Loucy (cell line): ENCODE data around the gene KLK10.

ENCODE experiments used
- H2AFZ ChIP-seq: fragments of 200-600 bp; sonication (generic); 2 replicates; pipeline ENCODE4 v1.6.0; 2016; ENCODE audit warnings: antibody characterized with exemption, mild to moderate bottlenecking, low read length, moderate library complexity
- H3F3A ChIP-seq: fragments of 200-600 bp; 2 replicates; pipeline ENCODE4 v1.6.0; 2016; ENCODE audit warnings: antibody characterized with exemption, low read depth, mild to moderate bottlenecking
- H3K27me3 ChIP-seq: fragments of 200-600 bp; sonication (generic); 2 replicates; pipeline ENCODE4 v1.6.1; 2014; ENCODE audit warnings: low read length, mild to moderate bottlenecking; ENCODE audit not compliant: insufficient read depth, poor library complexity, severe bottlenecking
- H3K36me3 ChIP-seq: fragments of 200-600 bp; sonication (generic); 2 replicates; pipeline ENCODE4 v1.6.1; 2016; ENCODE audit warnings: low read length; ENCODE audit not compliant: insufficient read depth
- H3K4me1 ChIP-seq: fragments of 200-600 bp; sonication (generic); 2 replicates; pipeline ENCODE4 v1.5.1; 2014; ENCODE audit warnings: low read length, mild to moderate bottlenecking; ENCODE audit not compliant: insufficient read depth, poor library complexity, severe bottlenecking
- H3K4me2 ChIP-seq: fragments of 200-600 bp; sonication (generic); 2 replicates; pipeline ENCODE4 v1.6.0; 2014; ENCODE audit warnings: antibody characterized with exemption, low read length, low read depth, mild to moderate bottlenecking; ENCODE audit not compliant: poor library complexity, severe bottlenecking
- H3K4me3 ChIP-seq: fragments of 200-600 bp; sonication (generic); 2 replicates; pipeline ENCODE4 v1.5.1; 2014; ENCODE audit warnings: low read length, mild to moderate bottlenecking, mixed read lengths; ENCODE audit not compliant: poor library complexity, severe bottlenecking
- H3K79me2 ChIP-seq: fragments of 200-600 bp; sonication (generic); 2 replicates; pipeline ENCODE4 v1.6.1; 2014; ENCODE audit warnings: low read length; ENCODE audit not compliant: insufficient read depth
- H3K9ac ChIP-seq: fragments of 200-600 bp; sonication (generic); 2 replicates; pipeline ENCODE4 v1.6.0; 2014; ENCODE audit warnings: mild to moderate bottlenecking, low read depth, low read length, moderate library complexity; ENCODE audit not compliant: poor library complexity, severe bottlenecking
- H3K9me2 ChIP-seq: fragments of 200-600 bp; sonication (generic); replicated peaks from 2 replicates; pipeline ENCODE4 v1.6.1; 2016; ENCODE audit warnings: low read depth, low read length, mixed read lengths
- H3K9me3 ChIP-seq: fragments of 200-600 bp; sonication (generic); 2 replicates; pipeline ENCODE4 v1.6.1; 2014; ENCODE audit warnings: mild to moderate bottlenecking, antibody characterized with exemption, low read length, low read depth; ENCODE audit not compliant: insufficient read depth
- H4K20me1 ChIP-seq: fragments of 200-600 bp; sonication (generic); 2 replicates; pipeline ENCODE4 v1.6.0; 2014; ENCODE audit warnings: antibody characterized with exemption, low read length, mild to moderate bottlenecking; ENCODE audit not compliant: insufficient read depth, poor library complexity, severe bottlenecking
- EZH2phosphoT487 ChIP-seq: fragments of 200-600 bp; IDR thresholded peaks from 2 replicates; pipeline ENCODE4 v1.6.1; 2018; ENCODE audit warnings: antibody characterized with exemption, mild to moderate bottlenecking, moderate library complexity, borderline replicate concordance
- TF ChIP-seq, protein P1 (sequence below): fragments of 200-600 bp; sonication (generic); conservative IDR thresholded peaks from 2 replicates; pipeline ENCODE4 v1.5.1; 2014; ENCODE audit warnings: mild to moderate bottlenecking, antibody characterized with exemption, low read length

Gene KLK10

DNA sequence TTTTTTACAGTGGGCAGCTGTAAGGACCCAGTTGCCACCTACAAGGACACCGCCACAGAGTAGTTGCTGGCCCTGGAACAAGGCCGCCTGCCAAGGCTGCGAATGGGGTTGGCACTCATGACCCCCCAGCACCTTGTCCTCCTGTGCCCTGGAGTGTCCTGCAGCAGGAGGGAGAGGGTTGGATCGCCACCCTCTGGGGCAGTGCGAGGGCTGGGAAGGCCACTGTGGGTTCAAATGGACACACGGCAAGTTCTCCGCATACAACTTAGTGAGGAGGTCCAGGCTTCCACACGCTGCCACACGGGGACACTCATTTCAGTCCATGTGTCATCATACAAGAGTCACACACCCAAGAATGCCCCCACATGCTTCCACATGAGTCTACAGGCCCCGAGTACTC, 19.1 kb downstream of the KLK10 start:
- no peaks in the 10 kb centered on the region for H4K20me1 ChIP-seq
- H3K4me2 ChIP-seq: no peak overlapping the region
- H3K36me3 ChIP-seq: no peaks in the 10 kb centered on the region
- peaks cover 5% of the 10 kb centered on the region; the same call in 1 of the 2 replicates for H3K9me3 ChIP-seq
- H3K4me3 ChIP-seq: no peak overlapping the region
- H3K9ac ChIP-seq: no peak overlapping the region
- no peak for TF ChIP-seq EZH2phosphoT487
- TF ChIP-seq, protein P1, sequence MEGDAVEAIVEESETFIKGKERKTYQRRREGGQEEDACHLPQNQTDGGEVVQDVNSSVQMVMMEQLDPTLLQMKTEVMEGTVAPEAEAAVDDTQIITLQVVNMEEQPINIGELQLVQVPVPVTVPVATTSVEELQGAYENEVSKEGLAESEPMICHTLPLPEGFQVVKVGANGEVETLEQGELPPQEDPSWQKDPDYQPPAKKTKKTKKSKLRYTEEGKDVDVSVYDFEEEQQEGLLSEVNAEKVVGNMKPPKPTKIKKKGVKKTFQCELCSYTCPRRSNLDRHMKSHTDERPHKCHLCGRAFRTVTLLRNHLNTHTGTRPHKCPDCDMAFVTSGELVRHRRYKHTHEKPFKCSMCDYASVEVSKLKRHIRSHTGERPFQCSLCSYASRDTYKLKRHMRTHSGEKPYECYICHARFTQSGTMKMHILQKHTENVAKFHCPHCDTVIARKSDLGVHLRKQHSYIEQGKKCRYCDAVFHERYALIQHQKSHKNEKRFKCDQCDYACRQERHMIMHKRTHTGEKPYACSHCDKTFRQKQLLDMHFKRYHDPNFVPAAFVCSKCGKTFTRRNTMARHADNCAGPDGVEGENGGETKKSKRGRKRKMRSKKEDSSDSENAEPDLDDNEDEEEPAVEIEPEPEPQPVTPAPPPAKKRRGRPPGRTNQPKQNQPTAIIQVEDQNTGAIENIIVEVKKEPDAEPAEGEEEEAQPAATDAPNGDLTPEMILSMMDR: no peak
- H2AFZ ChIP-seq: no peak overlapping the region
- no peaks in the 10 kb centered on the region for H3K9me2 ChIP-seq
- H3F3A ChIP-seq: no peaks in the 10 kb centered on the region
- no peaks in the 10 kb centered on the region for H3K79me2 ChIP-seq
- H3K4me1 ChIP-seq: no peaks in the 10 kb centered on the region
- no peaks in the 10 kb centered on the region for H3K27me3 ChIP-seq

DNA sequence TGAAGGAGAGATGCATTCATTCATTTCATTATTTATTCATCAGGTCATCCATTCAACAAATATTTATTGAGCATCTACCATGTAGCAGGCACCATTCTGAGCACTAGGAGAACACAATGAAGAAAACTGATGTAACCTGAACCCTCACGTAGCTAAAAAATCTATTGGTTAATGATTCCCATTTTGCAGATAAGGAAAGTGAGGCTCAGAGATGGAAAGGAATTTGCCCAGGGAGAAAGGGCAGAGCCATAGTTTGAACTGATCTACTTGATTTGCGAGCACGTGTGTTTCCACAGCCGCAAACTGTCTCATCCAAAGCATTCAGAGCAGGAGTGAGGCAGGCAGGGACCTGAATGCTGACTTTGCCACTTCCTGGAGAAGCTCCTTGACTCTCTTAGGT, 20.8 kb downstream of the KLK10 start:
- Histone ChIP-seq H2AFZ (no peak overlapping the region), H3K4me2 (no peak overlapping the region), H3K9ac (no peak overlapping the region), H3K4me3 (no peak overlapping the region), H3K36me3 (no peaks in the 10 kb centered on the region), H3K4me1 (no peaks in the 10 kb centered on the region), H3F3A (no peaks in the 10 kb centered on the region), H3K9me3 (peaks cover 5% of the 10 kb centered on the region; the same call in 1 of the 2 replicates), H4K20me1 (no peaks in the 10 kb centered on the region), H3K27me3 (no peaks in the 10 kb centered on the region), H3K79me2 (no peaks in the 10 kb centered on the region), H3K9me2 (no peaks in the 10 kb centered on the region)
- no peak for TF ChIP-seq EZH2phosphoT487
- TF ChIP-seq, protein P1: no peak

DNA sequence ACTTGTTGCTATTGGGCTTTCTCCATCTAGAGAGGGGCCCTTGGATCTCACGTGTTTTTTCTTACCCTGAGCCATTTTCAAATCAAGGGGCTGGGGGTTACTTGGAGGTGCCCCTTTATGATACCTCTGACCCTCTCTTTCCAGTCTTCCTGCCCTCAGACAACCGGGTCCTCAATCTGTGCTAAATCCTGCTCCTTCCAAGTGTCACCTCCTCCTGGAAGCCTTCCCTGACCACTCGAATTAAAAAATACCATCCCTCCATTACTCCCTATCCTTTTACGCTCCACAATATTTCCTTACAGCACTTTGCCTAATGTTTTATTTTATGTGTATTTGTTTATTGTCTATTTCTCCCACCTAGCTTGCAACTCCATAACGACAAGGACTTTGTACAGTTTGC, 21.4 kb downstream of the KLK10 start:
- H3K4me1 ChIP-seq: no peaks in the 10 kb centered on the region
- TF ChIP-seq, protein P1: no peak
- no peak for TF ChIP-seq EZH2phosphoT487
- H3K9ac ChIP-seq: no peak overlapping the region
- H3K4me2 ChIP-seq: no peak overlapping the region
- H3K36me3 ChIP-seq: no peaks in the 10 kb centered on the region
- H3K9me2 ChIP-seq: no peaks in the 10 kb centered on the region
- H3K9me3 ChIP-seq: peaks cover 5% of the 10 kb centered on the region; the same call in 1 of the 2 replicates
- no peak overlapping the region for H3K4me3 ChIP-seq
- H4K20me1 ChIP-seq: no peaks in the 10 kb centered on the region
- no peaks in the 10 kb centered on the region for H3K27me3 ChIP-seq
- no peaks in the 10 kb centered on the region for H3F3A ChIP-seq
- no peaks in the 10 kb centered on the region for H3K79me2 ChIP-seq
- no peak overlapping the region for H2AFZ ChIP-seq
